HG03135 (cell line): ENCODE results near the gene TEKT1.

Experiments used
- ATAC-seq: cut with Tn5 transposase; IDR thresholded peaks from one replicate; pipeline ENCODE4 v1.9.1; 2021; ENCODE audit warnings: mild to moderate bottlenecking, moderate library complexity; ENCODE audit not compliant: unreplicated experiment

The TEKT1 gene

GRCh38 chr17:6768447-6768846, 63.1 kb downstream of the TEKT1 start:
- ATAC-seq = no peak

- ATAC-seq = no peak
Observed at GRCh38 chr17:6761779-6762178, 69.8 kb downstream of the TEKT1 start.

DNA sequence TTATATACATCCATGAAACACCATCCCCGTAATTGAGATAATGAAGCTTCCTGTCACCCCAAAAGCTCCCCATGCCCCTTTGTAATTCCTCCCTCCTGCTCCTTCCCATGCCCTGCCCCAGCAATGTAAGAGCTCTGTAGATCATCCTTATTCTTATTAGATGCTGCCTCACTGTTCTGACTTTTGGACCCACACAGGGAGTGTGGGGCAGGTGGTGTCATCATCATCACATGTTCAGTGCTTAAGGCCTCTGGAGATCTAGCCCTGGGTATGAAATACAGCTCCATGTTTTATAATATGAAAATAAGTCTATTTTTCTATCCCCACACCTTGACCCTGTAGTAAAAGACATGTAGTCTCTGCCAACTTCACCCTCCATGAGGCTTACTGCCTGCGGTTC, 73.8 kb downstream of the TEKT1 start:
- no peak for ATAC-seq

DNA sequence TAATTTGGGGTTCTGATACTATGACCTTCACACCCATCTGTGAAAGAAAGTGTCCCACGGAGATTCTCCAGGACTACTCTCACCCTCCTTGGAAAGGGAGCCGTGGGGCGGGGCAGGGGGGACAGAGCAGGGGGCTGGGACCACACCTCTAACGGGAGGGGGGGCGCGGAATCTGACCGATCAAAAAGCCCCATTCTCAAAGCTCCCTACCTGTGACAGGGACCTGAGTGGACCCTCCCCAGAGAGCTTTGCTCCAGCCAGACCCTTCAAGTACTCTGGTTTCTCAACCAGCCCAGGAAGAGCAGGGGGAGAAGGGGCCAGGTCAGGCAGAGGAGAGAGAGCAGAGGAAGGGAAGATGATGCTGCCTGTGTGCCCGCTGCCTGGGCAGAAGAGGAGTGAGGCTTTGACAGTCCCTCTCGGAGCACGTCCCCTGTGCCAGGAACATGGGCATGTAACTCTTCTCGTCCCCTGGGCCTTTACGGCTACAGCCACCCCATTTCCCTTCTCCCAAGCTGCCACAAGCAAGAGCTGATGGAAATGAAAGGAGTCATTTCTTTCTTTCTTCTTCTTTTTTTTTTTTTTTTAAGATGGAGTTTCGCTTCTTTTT, 75.0 kb downstream of the TEKT1 start:
- peak; percentile 14 for ATAC-seq

DNA sequence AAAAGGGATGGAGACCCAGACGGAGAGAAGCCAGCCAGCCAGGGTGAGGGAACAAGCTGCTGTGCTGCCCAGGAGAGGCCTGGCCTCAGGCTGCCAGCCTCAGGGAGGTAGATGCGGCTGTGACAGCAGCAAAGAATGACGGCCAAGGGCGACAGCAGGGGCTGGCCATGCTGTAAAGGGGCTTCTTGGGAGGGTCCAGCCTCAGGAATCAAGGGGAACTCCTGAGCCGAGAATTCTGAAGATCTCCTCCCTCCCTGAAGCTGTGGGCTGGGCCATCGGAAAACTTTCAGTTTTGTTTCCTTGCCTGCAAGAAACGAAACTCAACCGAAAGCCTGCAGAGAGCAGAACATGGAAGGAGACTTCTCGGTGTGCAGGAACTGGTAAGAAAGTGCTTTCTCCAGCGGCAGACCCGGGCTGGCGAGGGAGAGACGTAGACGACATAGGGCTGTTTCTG, 75.8 kb downstream of the TEKT1 start, which contains the start of gene XAF1:
XAF1 (plus strand) TSS at position 316 of the 454 bp plus-strand sequence; CDS start at position 349, 33 bp downstream.
- ATAC-seq = peak; percentile 54

GRCh38 chr17:6755281-6755680, 76.2 kb downstream of the TEKT1 start:
- no peak for ATAC-seq

- ATAC-seq = no peak
Observed at GRCh38 chr17:6753546-6753945, 78.0 kb downstream of the TEKT1 start.

- no peak for ATAC-seq
Observed at GRCh38 chr17:6753006-6753445, 78.5 kb downstream of the TEKT1 start.

GRCh38 chr17:6752068-6752909, 79.2 kb downstream of the TEKT1 start:
- ATAC-seq = no peak

GRCh38 chr17:6749519-6749918, 82.0 kb downstream of the TEKT1 start:
- ATAC-seq = no peak

- ATAC-seq = no peak
Observed at GRCh38 chr17:6748617-6749016, 82.9 kb downstream of the TEKT1 start.
